22Rv1 (cell line): ENCODE data around the gene UNC50.

Experiments used
- ZFX ChIP-seq: fragments of 450-650 bp; IDR thresholded peaks from 2 replicates; pipeline ENCODE4 v1.6.1; 2017; ENCODE audit warnings: antibody characterized with exemption, borderline replicate concordance
- TF ChIP-seq, protein P1 (sequence below): fragments of 450-650 bp; IDR thresholded peaks from 2 replicates; pipeline ENCODE4 v1.5.1; 2017; ENCODE audit warnings: mild to moderate bottlenecking

DNA sequence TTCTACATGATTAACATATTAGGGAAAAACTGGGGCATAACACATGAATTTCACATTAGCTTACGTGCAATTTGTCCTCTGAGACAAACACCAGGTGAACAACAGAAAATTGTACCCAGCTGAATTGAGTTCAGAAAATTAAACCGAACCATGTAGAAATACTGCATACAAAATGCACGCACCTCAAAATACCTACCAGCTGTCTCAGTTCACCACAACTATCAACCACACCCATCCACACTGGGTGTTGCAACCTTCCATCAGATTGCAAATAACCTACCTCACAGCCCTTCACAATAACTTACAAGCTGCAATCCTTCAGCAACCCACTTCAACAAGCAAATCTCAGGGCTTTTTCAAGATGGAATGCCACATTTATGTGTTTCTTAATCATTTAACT, 55.9 kb downstream of the UNC50 start:
- TF ChIP-seq, protein P1, sequence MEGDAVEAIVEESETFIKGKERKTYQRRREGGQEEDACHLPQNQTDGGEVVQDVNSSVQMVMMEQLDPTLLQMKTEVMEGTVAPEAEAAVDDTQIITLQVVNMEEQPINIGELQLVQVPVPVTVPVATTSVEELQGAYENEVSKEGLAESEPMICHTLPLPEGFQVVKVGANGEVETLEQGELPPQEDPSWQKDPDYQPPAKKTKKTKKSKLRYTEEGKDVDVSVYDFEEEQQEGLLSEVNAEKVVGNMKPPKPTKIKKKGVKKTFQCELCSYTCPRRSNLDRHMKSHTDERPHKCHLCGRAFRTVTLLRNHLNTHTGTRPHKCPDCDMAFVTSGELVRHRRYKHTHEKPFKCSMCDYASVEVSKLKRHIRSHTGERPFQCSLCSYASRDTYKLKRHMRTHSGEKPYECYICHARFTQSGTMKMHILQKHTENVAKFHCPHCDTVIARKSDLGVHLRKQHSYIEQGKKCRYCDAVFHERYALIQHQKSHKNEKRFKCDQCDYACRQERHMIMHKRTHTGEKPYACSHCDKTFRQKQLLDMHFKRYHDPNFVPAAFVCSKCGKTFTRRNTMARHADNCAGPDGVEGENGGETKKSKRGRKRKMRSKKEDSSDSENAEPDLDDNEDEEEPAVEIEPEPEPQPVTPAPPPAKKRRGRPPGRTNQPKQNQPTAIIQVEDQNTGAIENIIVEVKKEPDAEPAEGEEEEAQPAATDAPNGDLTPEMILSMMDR = no peak
- TF ChIP-seq ZFX = no peak
